Measurements from ENCODE around the gene NUMB. TPM values are rescaled to one million over a fixed set of nuclear protein-coding genes. Genes with fewer than 3 reads are reported as not detected.

The NUMB gene
- total and polyA plus RNA-seq, 2 experiments from 2014 or later: 64.8 to 142 TPM

DNA sequence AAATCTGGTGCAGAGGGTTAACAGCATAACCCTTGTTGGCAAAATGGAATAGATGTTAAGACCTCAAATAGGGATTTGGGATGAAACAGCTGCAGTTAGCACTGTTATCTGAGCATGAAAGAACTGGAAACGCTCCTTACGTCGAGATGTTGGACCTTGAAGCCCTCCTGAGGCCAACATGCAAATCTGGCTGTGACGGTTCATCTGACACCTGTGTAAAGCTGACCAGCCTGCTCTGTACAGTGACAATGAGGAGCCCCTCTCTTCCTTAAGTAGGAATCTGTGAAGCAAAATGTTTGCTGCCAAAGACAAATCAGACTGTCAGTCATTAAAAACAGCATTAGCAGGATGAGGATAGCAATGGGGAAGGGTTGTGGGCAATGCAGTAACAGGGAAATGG is 184.5 kb downstream of the NUMB start:
- H3K79me2 ChIP-seq (ENCODE audit: insufficient read depth): no peaks in the 10 kb centered on the region
- H3K27ac ChIP-seq: no peak overlapping the region
- no peak for DNase-seq
- no peak overlapping the region for H3K4me2 ChIP-seq (ENCODE audit: unreplicated experiment)
- no peak overlapping the region for H3K9ac ChIP-seq
- no peaks in the 10 kb centered on the region for H4K20me1 ChIP-seq (ENCODE audit: insufficient read depth)
- no peaks in the 10 kb centered on the region for H3K4me1 ChIP-seq (ENCODE audit: insufficient read depth)
- H3K27me3 ChIP-seq (replicated peaks; ENCODE audit: insufficient read depth): no peaks in the 10 kb centered on the region
- no peak overlapping the region for H2AFZ ChIP-seq
- peaks cover 67% of the 10 kb centered on the region for H3F3A ChIP-seq (ENCODE audit: insufficient read depth)
- no peak overlapping the region for H3K4me3 ChIP-seq
- no peak for TF ChIP-seq EZH2 (IDR thresholded peaks at IDR 0.05; ENCODE audit: insufficient read depth, poor library complexity, severe bottlenecking)
- no peak for TF ChIP-seq EZH2phosphoT487 (IDR thresholded peaks at IDR 0.05; ENCODE audit: insufficient read depth, low read depth)
- in situ Hi-C loops (cut with MboI): no loop called here
- H3K9me3 ChIP-seq (ENCODE audit: low read depth): no peaks in the 10 kb centered on the region
- 95 to 96% methylated on average over 4 of the region's 4 CpGs for WGBS, 2 experiments (ENCODE audit: low coverage in 1 of 2, low lambda C conversion rate in 2 of 2, missing lambda C conversion rate in 2 of 2)
- peaks cover 44% of the 10 kb centered on the region for H3K36me3 ChIP-seq (ENCODE audit: low read depth)
- H3K9me2 ChIP-seq (ENCODE audit: insufficient read depth): no peaks in the 10 kb centered on the region

DNA sequence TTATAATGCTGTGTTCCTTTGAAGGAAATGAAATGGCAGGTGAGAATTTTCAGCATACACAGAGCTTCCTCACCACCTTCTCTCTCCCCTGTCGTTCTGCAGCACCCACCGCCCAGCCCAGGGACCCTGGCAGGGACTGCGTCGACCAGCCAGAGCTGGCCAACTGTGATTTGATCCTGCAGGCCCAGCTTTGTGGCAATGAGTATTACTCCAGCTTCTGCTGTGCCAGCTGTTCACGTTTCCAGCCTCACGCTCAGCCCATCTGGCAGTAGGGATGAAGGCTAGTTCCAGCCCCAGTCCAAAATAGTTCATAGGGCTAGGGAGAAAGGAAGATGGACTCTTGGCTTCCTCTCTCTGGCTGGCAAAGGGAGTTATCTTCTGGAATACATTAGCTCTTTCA is 186.0 kb downstream of the NUMB start:
- H3K9me2 ChIP-seq (ENCODE audit: insufficient read depth): no peaks in the 10 kb centered on the region
- no peak overlapping the region for H3K27ac ChIP-seq
- H2AFZ ChIP-seq: no peak overlapping the region
- H4K20me1 ChIP-seq (ENCODE audit: insufficient read depth): no peaks in the 10 kb centered on the region
- no peaks in the 10 kb centered on the region for H3K9me3 ChIP-seq (ENCODE audit: low read depth)
- H3K27me3 ChIP-seq (replicated peaks; ENCODE audit: insufficient read depth): no peaks in the 10 kb centered on the region
- no peak for TF ChIP-seq EZH2 (IDR thresholded peaks at IDR 0.05; ENCODE audit: insufficient read depth, poor library complexity, severe bottlenecking)
- no peak for TF ChIP-seq EZH2phosphoT487 (IDR thresholded peaks at IDR 0.05; ENCODE audit: insufficient read depth, low read depth)
- no peaks in the 10 kb centered on the region for H3K79me2 ChIP-seq (ENCODE audit: insufficient read depth)
- no peak overlapping the region for H3K9ac ChIP-seq
- in situ Hi-C loops (cut with MboI): no loop called here
- H3K4me3 ChIP-seq: no peak overlapping the region
- WGBS, 2 experiments (ENCODE audit: low coverage in 1 of 2, low lambda C conversion rate in 2 of 2, missing lambda C conversion rate in 2 of 2): 29 to 42% methylated on average over 6 of the region's 6 CpGs
- no peak overlapping the region for H3K4me2 ChIP-seq (ENCODE audit: unreplicated experiment)
- H3F3A ChIP-seq (ENCODE audit: insufficient read depth): peaks cover 74% of the 10 kb centered on the region
- H3K36me3 ChIP-seq (ENCODE audit: low read depth): peaks cover 43% of the 10 kb centered on the region
- no peaks in the 10 kb centered on the region for H3K4me1 ChIP-seq (ENCODE audit: insufficient read depth)
- no peak for DNase-seq

DNA sequence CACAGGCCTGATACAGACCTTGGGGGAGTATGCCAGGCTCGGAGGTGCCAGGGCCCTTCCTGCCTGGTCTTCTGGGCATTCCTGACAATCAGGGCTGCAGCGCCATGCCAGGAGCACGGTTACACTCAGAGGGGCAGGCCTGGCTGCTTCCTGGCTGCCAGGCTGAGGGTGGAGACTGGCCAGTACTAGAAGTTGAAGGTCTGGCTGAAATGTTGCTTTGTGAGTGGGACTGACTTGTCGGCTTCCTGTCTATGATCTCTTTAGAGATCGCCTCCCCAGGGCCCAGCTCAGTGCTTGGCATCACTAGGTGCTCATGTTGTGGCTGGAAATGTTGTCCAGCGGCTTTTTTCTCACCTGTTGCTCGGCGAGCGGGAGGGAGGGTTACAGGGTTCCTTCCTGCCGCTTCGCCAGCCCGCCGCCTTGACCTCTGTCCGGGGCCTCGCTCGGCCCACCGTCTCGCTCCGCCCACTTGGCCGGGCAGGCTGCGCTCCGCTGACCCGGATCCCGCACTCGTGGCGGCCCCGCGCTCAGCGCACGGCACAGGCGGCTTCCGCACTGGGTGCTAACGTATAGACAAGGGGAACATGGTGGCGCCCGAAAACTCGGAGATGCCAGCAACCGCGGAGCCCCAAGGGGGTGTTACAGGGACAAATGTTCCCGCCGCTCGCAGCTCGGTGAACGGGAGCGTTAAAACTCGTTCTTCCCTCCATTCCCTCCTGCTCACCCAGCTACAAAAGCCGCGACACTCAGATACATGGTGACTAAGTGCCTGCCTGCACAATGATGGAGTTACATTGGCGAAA is 188.4 kb downstream of the NUMB start:
- H2AFZ ChIP-seq: no peak overlapping the region
- H3K4me1 ChIP-seq (ENCODE audit: insufficient read depth): no peaks in the 10 kb centered on the region
- H3K79me2 ChIP-seq (ENCODE audit: insufficient read depth): no peaks in the 10 kb centered on the region
- no peaks in the 10 kb centered on the region for H3K9me2 ChIP-seq (ENCODE audit: insufficient read depth)
- H3K4me2 ChIP-seq (ENCODE audit: unreplicated experiment): no peak overlapping the region
- in situ Hi-C loops (cut with MboI): no loop called here
- H3K4me3 ChIP-seq: no peak overlapping the region
- no peak overlapping the region for H3K27ac ChIP-seq
- no peaks in the 10 kb centered on the region for H3K9me3 ChIP-seq (ENCODE audit: low read depth)
- H3K9ac ChIP-seq: no peak overlapping the region
- no peak for DNase-seq
- H4K20me1 ChIP-seq (ENCODE audit: insufficient read depth): no peaks in the 10 kb centered on the region
- peaks cover 22% of the 10 kb centered on the region for H3K36me3 ChIP-seq (ENCODE audit: low read depth)
- H3F3A ChIP-seq (ENCODE audit: insufficient read depth): peaks cover 72% of the 10 kb centered on the region
- TF ChIP-seq EZH2 (IDR thresholded peaks at IDR 0.05; ENCODE audit: insufficient read depth, poor library complexity, severe bottlenecking) (no peak), EZH2phosphoT487 (IDR thresholded peaks at IDR 0.05; ENCODE audit: insufficient read depth, low read depth) (no peak)
- WGBS, 2 experiments (ENCODE audit: low coverage in 1 of 2, low lambda C conversion rate in 2 of 2, missing lambda C conversion rate in 2 of 2): 75 to 87% methylated on average over 36 to 48 of the region's 48 CpGs
- no peaks in the 10 kb centered on the region for H3K27me3 ChIP-seq (replicated peaks; ENCODE audit: insufficient read depth)

- Histone ChIP-seq H3F3A (ENCODE audit: insufficient read depth) (peaks cover 49% of the 10 kb centered on the region), H3K4me3 (no peak overlapping the region), H3K79me2 (ENCODE audit: insufficient read depth) (no peaks in the 10 kb centered on the region), H3K9me3 (ENCODE audit: low read depth) (no peaks in the 10 kb centered on the region), H3K27me3 (replicated peaks; ENCODE audit: insufficient read depth) (no peaks in the 10 kb centered on the region), H3K4me2 (ENCODE audit: unreplicated experiment) (no peak overlapping the region), H2AFZ (no peak overlapping the region), H3K36me3 (ENCODE audit: low read depth) (no peaks in the 10 kb centered on the region), H3K27ac (no peak overlapping the region), H3K9ac (no peak overlapping the region), H3K9me2 (ENCODE audit: insufficient read depth) (no peaks in the 10 kb centered on the region), H4K20me1 (ENCODE audit: insufficient read depth) (no peaks in the 10 kb centered on the region), H3K4me1 (ENCODE audit: insufficient read depth) (no peaks in the 10 kb centered on the region)
- WGBS, 2 experiments (ENCODE audit: low coverage in 1 of 2, low lambda C conversion rate in 2 of 2, missing lambda C conversion rate in 2 of 2): 83 to 84% methylated on average over 6 of the region's 6 CpGs
- TF ChIP-seq EZH2phosphoT487 (IDR thresholded peaks at IDR 0.05; ENCODE audit: insufficient read depth, low read depth) (no peak), EZH2 (IDR thresholded peaks at IDR 0.05; ENCODE audit: insufficient read depth, poor library complexity, severe bottlenecking) (no peak)
- no peak for DNase-seq
- in situ Hi-C loops (cut with MboI): no loop called here
These were observed 190.9 kb downstream of the NUMB start for GRCh38 chr14:73267474-73267873.

Measured in GM23248 (cell line).